GM21619 (cell line): ENCODE measurements around the gene GRID2.

ENCODE experiments used
- ATAC-seq: cut with Tn5 transposase; IDR thresholded peaks from one replicate; pipeline ENCODE4 v1.9.1; 2021; ENCODE audit not compliant: unreplicated experiment

GRID2 gene

GRCh38 chr4:92952426-92952825 is 648.7 kb downstream of the GRID2 start:
- no peak for ATAC-seq

GRCh38 chr4:92952897-92953296 is 649.1 kb downstream of the GRID2 start:
- ATAC-seq, result no peak

- no peak for ATAC-seq
Observed at GRCh38 chr4:92953462-92953861, 649.7 kb downstream of the GRID2 start.

GRCh38 chr4:92961881-92962280 is 658.1 kb downstream of the GRID2 start:
- no peak for ATAC-seq

GRCh38 chr4:92962831-92963230 is 659.1 kb downstream of the GRID2 start:
- ATAC-seq, result no peak

- no peak for ATAC-seq
Observed at GRCh38 chr4:92968556-92968955, 664.8 kb downstream of the GRID2 start.

- ATAC-seq, result no peak
Observed at GRCh38 chr4:92968996-92969395, 665.2 kb downstream of the GRID2 start.

- no peak for ATAC-seq
Observed at GRCh38 chr4:92969650-92970379, 666.0 kb downstream of the GRID2 start.

GRCh38 chr4:92970996-92971395 is 667.2 kb downstream of the GRID2 start:
- no peak for ATAC-seq

GRCh38 chr4:92988301-92988700 is 684.5 kb downstream of the GRID2 start:
- ATAC-seq, result no peak

GRCh38 chr4:92992758-92993157 is 689.0 kb downstream of the GRID2 start:
- no peak for ATAC-seq

GRCh38 chr4:92994727-92995126 is 691.0 kb downstream of the GRID2 start:
- ATAC-seq, result no peak

GRCh38 chr4:92996533-92996932 is 692.8 kb downstream of the GRID2 start:
- ATAC-seq, result no peak

GRCh38 chr4:93000910-93001309 is 697.1 kb downstream of the GRID2 start:
- no peak for ATAC-seq

GRCh38 chr4:93002240-93002639 is 698.5 kb downstream of the GRID2 start:
- ATAC-seq, result no peak

- no peak for ATAC-seq
Observed at GRCh38 chr4:93016350-93016749, 712.6 kb downstream of the GRID2 start.

- ATAC-seq, result no peak
Observed at GRCh38 chr4:93018243-93018642, 714.5 kb downstream of the GRID2 start.

- no peak for ATAC-seq
Observed at GRCh38 chr4:93018806-93019205, 715.0 kb downstream of the GRID2 start.

- no peak for ATAC-seq
Observed at GRCh38 chr4:93029769-93030168, 726.0 kb downstream of the GRID2 start.

GRCh38 chr4:93030670-93031069 is 726.9 kb downstream of the GRID2 start:
- ATAC-seq, result no peak

- no peak for ATAC-seq
Observed at GRCh38 chr4:93031431-93032098, 727.8 kb downstream of the GRID2 start.

- no peak for ATAC-seq
Observed at GRCh38 chr4:93042746-93043145, 739.0 kb downstream of the GRID2 start.

GRCh38 chr4:93053140-93053539 is 749.4 kb downstream of the GRID2 start:
- ATAC-seq, result no peak
